ENCODE measurements around the gene C17orf107. TPM values are rescaled to one million over a fixed set of nuclear protein-coding genes. Genes with fewer than 3 reads are reported as not detected.
A peak's percentile ranks its signal among the peaks of the same experiment; 100 is the strongest.

The C17orf107 gene
- total and polyA plus RNA-seq, 9 of the 15 experiments (the other 6 are each of a cell fraction or from before 2014, with no cell fraction given) = 0.05 to 0.29 (median 0.07) TPM; not detected in 4

- TF ChIP-seq BCLAF1 (IDR thresholded peaks at IDR 0.05; ENCODE audit: borderline replicate concordance in 1 of 2, control insufficient read depth in 1 of 2, low read depth in 2 of 2, low read length in 1 of 2) = no peak
- no peak for TF ChIP-seq CHD2 (IDR thresholded peaks at IDR 0.05; ENCODE audit: low read depth, low read length)
- no peak for TF ChIP-seq ZNF24 (IDR thresholded peaks at IDR 0.05)
- no peak for TF ChIP-seq TCF15 (CRISPR knock-in tag; IDR thresholded peaks at IDR 0.05)
- TF ChIP-seq HOMEZ (CRISPR knock-in tag; IDR thresholded peaks at IDR 0.05) = no peak
- TF ChIP-seq CGGBP1 (CRISPR knock-in tag; IDR thresholded peaks at IDR 0.05) = no peak
- TF ChIP-seq CHD1 (IDR thresholded peaks at IDR 0.05; ENCODE audit: low read length) = peak; percentile 43
- no peak for TF ChIP-seq PHF20 (IDR thresholded peaks at IDR 0.05; ENCODE audit: partially characterized antibody)
- no peak for TF ChIP-seq NFATC3 (IDR thresholded peaks at IDR 0.05)
- TF ChIP-seq CCNT2 (IDR thresholded peaks at IDR 0.05; ENCODE audit: borderline replicate concordance, extremely low read depth, insufficient read length, low read depth, low read length) = peak; percentile 62
- TF ChIP-seq NFRKB (IDR thresholded peaks at IDR 0.05; ENCODE audit: low read depth) = no peak
- TF ChIP-seq CC2D1A (IDR thresholded peaks at IDR 0.05) = no peak
- no peak for TF ChIP-seq GATAD2A (IDR thresholded peaks at IDR 0.05)
- TF ChIP-seq POLR2AphosphoS2 (IDR thresholded peaks at IDR 0.05; ENCODE audit: low read length) = no peak
- no peak for TF ChIP-seq TEAD1 (CRISPR knock-in tag; IDR thresholded peaks at IDR 0.05)
- no peak for TF ChIP-seq BMI1 (IDR thresholded peaks at IDR 0.05; ENCODE audit: low read length)
- no peak for TF ChIP-seq MECOM (CRISPR knock-in tag; IDR thresholded peaks at IDR 0.05)
- no peak for TF ChIP-seq ZC3H11A (IDR thresholded peaks at IDR 0.05; ENCODE audit: low read depth, low read length)
- no peak for TF ChIP-seq PBX2 (CRISPR knock-in tag; IDR thresholded peaks at IDR 0.05; ENCODE audit: low read depth)
- no peak for TF ChIP-seq PBX2 (tag; conservative IDR thresholded peaks at IDR 0.05; ENCODE audit: low read depth)
- TF ChIP-seq MAFF (IDR thresholded peaks at IDR 0.05; ENCODE audit: low read length) = no peak
- TF ChIP-seq ZNF324 (CRISPR knock-in tag; IDR thresholded peaks at IDR 0.05) = no peak
- no peak for TF ChIP-seq ZFX (CRISPR knock-in tag; IDR thresholded peaks at IDR 0.05)
- no peak for TF ChIP-seq RBM14 (IDR thresholded peaks at IDR 0.05; ENCODE audit: borderline replicate concordance, insufficient read depth, low read depth, low read length)
These were observed 49.6 kb downstream of the C17orf107 start (continued) for GRCh38 chr17:4948931-4949320.
